CD4-positive, alpha-beta T cell treated with Interleukin-15 for 1 hour (primary cell): ENCODE results near the gene CT83.

Experiments used
- DNase-seq: peaks from one replicate; pipeline ENCODE4 v3.0.0-alpha.2; 2020

Gene CT83, protein sequence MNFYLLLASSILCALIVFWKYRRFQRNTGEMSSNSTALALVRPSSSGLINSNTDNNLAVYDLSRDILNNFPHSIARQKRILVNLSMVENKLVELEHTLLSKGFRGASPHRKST

GRCh38 chrX:116462822-116463221 lies at the start of gene CT83:
TSS of gene CT83 (minus strand) at chrX:116462976. CDS start at chrX:116462856, 120 bp downstream.
- no peak for DNase-seq

GRCh38 chrX:116499780-116500179 lies 37.0 kb upstream of the CT83 start:
- no peak for DNase-seq

GRCh38 chrX:116493271-116493670 lies 30.5 kb upstream of the CT83 start:
- no peak for DNase-seq

- DNase-seq, result no peak
Measured at GRCh38 chrX:116490104-116490503, 27.3 kb upstream of the CT83 start.

- DNase-seq, result no peak
Measured at GRCh38 chrX:116480059-116480458, 17.3 kb upstream of the CT83 start.

DNA sequence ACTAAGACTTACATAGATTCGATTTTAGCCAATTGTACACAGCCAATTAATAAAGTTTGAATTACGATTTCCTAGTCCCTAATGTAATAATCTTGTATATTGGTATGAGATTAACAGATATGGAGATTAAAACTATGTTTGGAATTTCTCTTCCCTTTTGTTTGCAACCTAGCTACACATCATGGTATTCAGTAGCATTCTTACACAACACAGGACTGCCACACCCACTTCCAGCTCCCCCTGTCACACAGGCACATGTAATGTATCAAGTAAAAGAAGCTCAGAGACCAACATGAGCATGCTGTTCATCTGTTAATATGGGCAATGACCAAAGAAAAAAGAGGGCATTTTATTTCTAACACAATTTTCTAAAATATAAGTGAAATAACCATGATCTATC lies 13.6 kb downstream of the CT83 start:
- DNase-seq, result no peak

DNA sequence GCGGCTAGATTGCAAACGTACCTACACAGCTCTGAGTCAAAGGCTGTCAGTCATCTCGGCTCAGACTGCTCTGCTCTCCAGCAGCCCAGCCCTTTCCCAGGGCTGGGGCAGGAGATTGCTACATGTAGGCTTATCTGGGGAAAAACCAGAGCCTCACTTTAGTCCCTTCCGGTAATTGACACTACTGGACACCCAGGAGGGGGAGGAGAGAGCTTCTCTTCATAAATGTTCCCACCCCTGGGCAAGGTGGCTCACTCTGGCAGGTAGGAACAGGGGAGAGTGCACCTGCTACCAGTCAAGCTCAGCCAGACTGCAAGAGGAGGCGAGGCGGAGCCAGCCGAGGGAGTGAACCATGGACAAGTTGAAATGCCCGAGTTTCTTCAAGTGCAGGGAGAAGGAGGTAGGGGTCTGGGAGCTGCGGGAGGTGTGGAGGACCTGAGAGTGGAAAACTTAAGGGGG lies 26.4 kb downstream of the CT83 start, which contains the start of gene SLC6A14:
Gene SLC6A14 (plus strand): TSS at position 249 of the 459 bp plus-strand sequence. CDS start 104 bp downstream, at position 353.
- no peak for DNase-seq

- no peak for DNase-seq
Measured at GRCh38 chrX:116435597-116435996, 27.2 kb downstream of the CT83 start.

- DNase-seq, result no peak
Measured at GRCh38 chrX:116427978-116428377, 34.8 kb downstream of the CT83 start.

GRCh38 chrX:116417968-116418367 lies 44.8 kb downstream of the CT83 start:
- DNase-seq, result no peak

GRCh38 chrX:116417214-116417613 lies 45.6 kb downstream of the CT83 start:
- DNase-seq, result no peak

GRCh38 chrX:116413273-116413672 lies 49.5 kb downstream of the CT83 start:
- DNase-seq, result no peak
